Memory B cell (primary cell): ENCODE data around the gene MEIS1.

Source experiments
- ATAC-seq: fragments of 150-1000 bp; cut with Tn5 transposase; 2 replicates; pipeline ENCODE4 v1.10.0; 2021; ENCODE audit warnings: low read depth, mild to moderate bottlenecking, moderate library complexity
- DNase-seq, 2 donors: peaks; one replicate each; pipeline ENCODE4 v3.0.0; 2022; ENCODE audit warnings: low spot score in 2 of 2
- H3K27ac Mint-ChIP-seq: one replicate; pipeline ENCODE4 v1.8.0; 2022; ENCODE audit warnings: mild to moderate bottlenecking, moderate library complexity, mixed read lengths
- H3K27me3 Mint-ChIP-seq: one replicate; pipeline ENCODE4 v1.8.0; 2022; ENCODE audit warnings: mixed read lengths
- H3K36me3 Mint-ChIP-seq: one replicate; pipeline ENCODE4 v1.8.0; 2022; ENCODE audit warnings: mild to moderate bottlenecking, mixed read lengths
- H3K4me1 Mint-ChIP-seq: one replicate; pipeline ENCODE4 v1.8.0; 2022; ENCODE audit warnings: mixed read lengths
- H3K4me3 Mint-ChIP-seq: one replicate; pipeline ENCODE4 v1.8.0; 2022; ENCODE audit warnings: mild to moderate bottlenecking, moderate library complexity, mixed read lengths
- H3K9me3 Mint-ChIP-seq: one replicate; pipeline ENCODE4 v1.8.0; 2022; ENCODE audit warnings: mixed read lengths

The MEIS1 gene

DNA sequence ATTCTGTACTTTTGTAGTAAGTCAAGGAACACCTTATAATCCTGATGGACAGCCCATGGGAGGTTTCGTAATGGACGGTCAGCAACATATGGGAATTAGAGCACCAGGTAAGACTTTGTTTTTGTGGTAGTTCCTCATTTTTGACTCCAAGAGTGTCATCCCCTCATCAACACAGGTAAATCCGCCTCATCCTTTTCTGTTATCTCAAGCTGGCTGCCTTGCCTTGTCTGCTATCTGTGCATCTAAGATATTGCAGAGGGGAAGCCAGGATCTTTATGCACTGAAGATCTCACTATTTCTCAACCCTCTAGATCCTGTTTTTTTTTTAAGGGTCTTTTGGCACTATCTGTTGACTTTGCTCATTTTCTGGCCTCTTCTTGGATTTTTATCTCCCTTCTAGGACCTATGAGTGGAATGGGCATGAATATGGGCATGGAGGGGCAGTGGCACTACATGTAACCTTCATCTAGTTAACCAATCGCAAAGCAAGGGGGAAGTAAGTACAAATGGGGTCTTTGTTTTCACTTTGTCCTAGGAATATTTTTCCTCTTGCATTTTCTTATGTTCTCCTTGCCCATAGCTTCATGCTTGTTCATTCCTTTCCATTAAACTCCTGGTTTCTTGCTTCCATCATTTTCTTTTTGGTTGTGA, 133.8 kb downstream of the MEIS1 start:
- H3K27ac Mint-ChIP-seq = no peak overlapping the region
- peaks cover 6% of the 10 kb centered on the region for H3K27me3 Mint-ChIP-seq
- no peaks in the 10 kb centered on the region for H3K9me3 Mint-ChIP-seq
- no peaks in the 10 kb centered on the region for H3K36me3 Mint-ChIP-seq
- no peaks in the 10 kb centered on the region for H3K4me1 Mint-ChIP-seq
- DNase-seq = no peak
- H3K4me3 Mint-ChIP-seq = no peak overlapping the region
- no peak for ATAC-seq

DNA sequence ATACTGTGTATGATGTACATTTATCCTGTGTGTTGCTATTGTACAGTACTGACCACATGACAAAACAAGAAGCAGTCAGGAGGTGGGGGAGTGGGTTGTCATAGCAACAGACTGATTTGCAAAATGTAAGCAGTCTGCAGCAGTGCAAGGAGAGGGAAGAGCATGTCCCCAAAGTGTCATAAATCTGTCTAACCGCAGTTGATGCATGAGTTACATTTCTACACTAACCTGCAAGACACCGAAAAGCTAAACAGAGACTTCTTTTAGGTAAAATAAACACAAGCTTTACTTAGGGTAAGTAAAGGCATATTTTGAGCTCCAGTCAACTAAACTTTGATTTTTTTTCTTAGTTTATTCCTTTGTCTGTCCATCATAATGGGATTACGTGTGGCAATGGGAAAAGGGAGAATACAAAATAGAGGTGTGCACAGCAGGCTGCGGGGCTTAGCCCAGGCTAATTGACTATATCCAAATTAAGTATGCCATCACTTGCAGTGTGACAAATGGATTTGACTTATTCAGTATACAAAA, 134.5 kb downstream of the MEIS1 start:
- Mint-ChIP-seq H3K27ac (no peak overlapping the region), H3K9me3 (no peaks in the 10 kb centered on the region), H3K36me3 (no peaks in the 10 kb centered on the region), H3K4me3 (no peak overlapping the region), H3K27me3 (peaks cover 6% of the 10 kb centered on the region), H3K4me1 (no peaks in the 10 kb centered on the region)
- DNase-seq = no peak
- ATAC-seq = peak; percentile 24

DNA sequence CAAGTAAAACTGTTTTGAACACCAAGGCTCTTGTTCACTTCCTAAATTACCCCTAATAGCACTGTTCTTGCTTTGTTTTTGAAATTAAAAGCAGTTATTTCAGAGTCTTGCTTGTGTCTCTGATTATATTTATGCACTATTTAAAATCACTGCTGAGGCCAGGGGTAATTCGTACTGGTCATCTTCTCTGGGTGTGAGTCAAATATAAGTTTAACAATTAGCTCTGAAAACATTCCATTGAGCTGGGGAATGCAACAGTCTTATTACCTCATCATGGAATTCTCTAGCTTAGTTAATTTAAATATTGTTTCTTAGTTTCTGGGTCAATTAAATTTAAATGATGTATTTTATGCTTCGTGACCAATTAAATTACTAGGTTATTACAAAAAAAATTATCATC, 135.0 kb downstream of the MEIS1 start:
- no peaks in the 10 kb centered on the region for H3K9me3 Mint-ChIP-seq
- no peak for DNase-seq
- peaks cover under 1% of the 10 kb centered on the region for H3K4me1 Mint-ChIP-seq

DNA sequence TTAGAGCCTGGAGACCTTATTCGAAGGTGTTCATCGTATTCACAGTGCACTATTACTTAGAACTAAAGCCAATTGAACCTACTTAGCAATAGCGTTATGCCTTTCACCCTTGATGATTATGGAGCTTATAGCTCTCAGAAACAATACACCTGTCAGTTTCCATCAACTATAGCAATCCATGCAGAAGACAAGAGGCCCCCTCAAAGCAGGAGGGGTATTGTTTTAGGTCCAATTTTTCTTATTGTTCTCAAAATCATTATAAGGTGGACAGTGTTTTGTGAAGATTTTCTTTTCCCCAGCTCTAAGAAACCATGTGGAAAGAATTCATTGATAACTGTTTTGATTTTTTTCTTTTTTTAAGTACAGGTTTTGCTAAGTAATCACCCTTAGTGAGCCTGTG, 135.5 kb downstream of the MEIS1 start:
- no peak overlapping the region for H3K27ac Mint-ChIP-seq
- H3K27me3 Mint-ChIP-seq = peaks cover 11% of the 10 kb centered on the region
- ATAC-seq = no peak
- peaks cover 6% of the 10 kb centered on the region for H3K4me1 Mint-ChIP-seq
- no peaks in the 10 kb centered on the region for H3K9me3 Mint-ChIP-seq
- no peak overlapping the region for H3K4me3 Mint-ChIP-seq
- no peaks in the 10 kb centered on the region for H3K36me3 Mint-ChIP-seq
- no peak for DNase-seq

More for the DNA sequence above, 135.0 kb downstream of the MEIS1 start:
- H3K36me3 Mint-ChIP-seq = no peaks in the 10 kb centered on the region
- H3K27ac Mint-ChIP-seq = no peak overlapping the region
- no peak overlapping the region for H3K4me3 Mint-ChIP-seq
- no peak for ATAC-seq
- peaks cover 6% of the 10 kb centered on the region for H3K27me3 Mint-ChIP-seq

DNA sequence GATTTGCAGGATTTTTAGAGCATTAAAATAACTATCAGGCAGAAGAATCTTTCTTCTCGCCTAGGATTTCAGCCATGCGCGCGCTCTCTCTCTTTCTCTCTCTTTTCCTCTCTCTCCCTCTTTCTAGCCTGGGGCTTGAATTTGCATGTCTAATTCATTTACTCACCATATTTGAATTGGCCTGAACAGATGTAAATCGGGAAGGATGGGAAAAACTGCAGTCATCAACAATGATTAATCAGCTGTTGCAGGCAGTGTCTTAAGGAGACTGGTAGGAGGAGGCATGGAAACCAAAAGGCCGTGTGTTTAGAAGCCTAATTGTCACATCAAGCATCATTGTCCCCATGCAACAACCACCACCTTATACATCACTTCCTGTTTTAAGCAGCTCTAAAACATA, 137.0 kb downstream of the MEIS1 start:
- no peak overlapping the region for H3K27ac Mint-ChIP-seq
- ATAC-seq = no peak
- H3K9me3 Mint-ChIP-seq = no peaks in the 10 kb centered on the region
- H3K4me1 Mint-ChIP-seq = peaks cover 7% of the 10 kb centered on the region
- peaks cover 12% of the 10 kb centered on the region for H3K27me3 Mint-ChIP-seq
- no peaks in the 10 kb centered on the region for H3K36me3 Mint-ChIP-seq
- DNase-seq = no peak
- no peak overlapping the region for H3K4me3 Mint-ChIP-seq

DNA sequence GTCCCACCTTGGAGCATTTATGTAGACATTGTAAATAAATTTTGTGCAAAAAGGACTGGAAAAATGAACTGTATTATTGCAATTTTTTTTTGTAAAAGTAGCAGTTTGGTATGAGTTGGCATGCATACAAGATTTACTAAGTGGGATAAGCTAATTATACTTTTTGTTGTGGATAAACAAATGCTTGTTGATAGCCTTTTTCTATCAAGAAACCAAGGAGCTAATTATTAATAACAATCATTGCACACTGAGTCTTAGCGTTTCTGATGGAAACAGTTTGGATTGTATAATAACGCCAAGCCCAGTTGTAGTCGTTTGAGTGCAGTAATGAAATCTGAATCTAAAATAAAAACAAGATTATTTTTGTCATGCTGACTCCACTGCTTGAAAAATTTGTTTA, 137.5 kb downstream of the MEIS1 start:
- Mint-ChIP-seq H3K36me3 (no peaks in the 10 kb centered on the region), H3K4me3 (no peak overlapping the region), H3K9me3 (no peaks in the 10 kb centered on the region), H3K27ac (no peak overlapping the region), H3K4me1 (peaks cover 7% of the 10 kb centered on the region), H3K27me3 (peaks cover 14% of the 10 kb centered on the region)
- ATAC-seq (no peak), DNase-seq (no peak)

DNA sequence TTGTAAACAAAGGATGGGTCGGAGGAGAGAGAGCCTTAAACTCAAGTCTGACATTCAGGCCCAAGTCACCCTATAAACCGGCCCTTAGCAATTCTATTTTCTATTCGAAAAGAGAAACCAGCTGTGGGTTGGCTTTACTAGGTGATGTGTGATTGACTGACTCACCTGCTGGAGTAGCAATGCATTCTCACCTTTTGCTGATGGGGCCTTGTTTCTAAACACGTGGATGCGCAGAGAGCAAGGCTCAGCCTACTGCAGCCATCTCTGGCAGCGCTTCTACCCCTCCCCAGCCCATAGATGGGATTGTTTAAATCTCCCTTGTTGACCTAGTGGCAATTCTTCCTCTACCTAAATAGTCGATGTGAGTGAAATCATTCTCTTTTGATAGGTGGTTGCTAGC, 138.5 kb downstream of the MEIS1 start:
- H3K36me3 Mint-ChIP-seq = no peaks in the 10 kb centered on the region
- no peak overlapping the region for H3K27ac Mint-ChIP-seq
- ATAC-seq (no peak), DNase-seq (no peak)
- H3K27me3 Mint-ChIP-seq = peaks cover 16% of the 10 kb centered on the region
- H3K4me3 Mint-ChIP-seq = no peak overlapping the region
- H3K9me3 Mint-ChIP-seq = no peaks in the 10 kb centered on the region
- H3K4me1 Mint-ChIP-seq = peaks cover 7% of the 10 kb centered on the region

DNA sequence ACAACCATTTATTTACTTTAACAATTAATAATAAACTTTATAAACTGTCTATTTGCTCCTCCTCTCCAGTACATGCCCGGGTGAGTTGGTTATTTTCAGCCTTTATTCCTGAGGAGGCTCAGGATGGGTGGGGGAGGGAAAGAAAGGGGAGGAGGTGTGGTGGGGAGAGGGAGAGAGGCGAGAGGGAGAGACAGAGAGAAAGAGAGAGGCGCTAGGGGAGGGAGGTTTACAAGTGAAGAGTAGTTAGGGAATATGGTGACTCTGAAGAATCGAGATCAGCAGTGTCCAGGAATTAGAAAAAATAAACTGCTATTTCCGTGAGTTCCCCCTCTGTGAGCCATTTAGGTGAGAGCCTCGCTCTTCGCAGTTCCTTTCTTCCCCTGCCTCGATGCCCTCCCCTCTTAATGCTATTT, 138.9 kb downstream of the MEIS1 start:
- Mint-ChIP-seq H3K27me3 (peaks cover 16% of the 10 kb centered on the region), H3K9me3 (no peaks in the 10 kb centered on the region), H3K36me3 (no peaks in the 10 kb centered on the region)

DNA sequence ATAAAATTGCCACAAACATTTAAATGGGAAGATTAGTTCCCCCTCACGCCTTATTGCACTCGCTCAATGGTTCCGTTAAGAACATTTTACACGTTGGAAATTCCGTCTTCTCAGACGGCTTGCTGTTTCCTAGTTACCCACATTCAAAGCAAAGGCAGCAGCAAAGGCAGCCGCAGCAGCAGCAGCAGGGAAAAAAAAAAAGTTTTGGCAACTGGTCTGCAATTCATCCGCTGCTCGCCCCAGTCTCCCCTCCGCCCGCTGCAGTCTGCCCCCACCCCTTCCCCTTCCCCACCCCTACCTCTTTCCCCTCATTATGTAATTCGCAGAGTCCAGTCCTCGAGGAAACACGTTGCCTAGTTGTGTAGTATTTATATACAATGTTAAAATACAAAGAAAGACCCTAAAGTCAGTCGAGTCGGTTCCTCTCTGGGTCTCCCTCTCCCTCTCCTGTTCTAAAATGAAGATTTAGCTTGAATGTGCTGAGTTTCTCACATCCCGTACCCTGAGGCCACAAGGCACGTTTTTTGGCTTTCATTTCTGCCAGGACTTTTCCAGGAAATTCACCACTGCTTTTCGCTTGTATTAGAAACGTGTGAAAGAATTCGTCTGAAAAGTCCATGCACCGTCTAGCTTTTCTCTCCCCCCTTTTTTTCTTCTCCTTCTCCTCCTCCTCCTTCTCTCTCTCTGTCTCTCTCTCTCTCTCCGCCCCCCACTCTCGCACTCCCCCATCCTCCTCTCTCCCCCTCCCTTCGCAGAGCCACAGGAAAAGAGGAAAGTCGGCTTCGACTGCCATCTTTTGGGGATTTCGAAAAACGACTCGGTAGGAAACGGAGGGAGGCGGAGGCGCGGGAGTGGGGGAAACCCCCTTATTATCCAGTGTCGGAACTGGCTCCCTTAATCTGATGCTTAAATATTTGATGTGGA, 140.0 kb downstream of the MEIS1 start:
- no peaks in the 10 kb centered on the region for H3K36me3 Mint-ChIP-seq
- peak overlapping the region; percentile 67 for H3K4me3 Mint-ChIP-seq
- H3K4me1 Mint-ChIP-seq = peaks cover 7% of the 10 kb centered on the region
- no peak overlapping the region for H3K27ac Mint-ChIP-seq
- ATAC-seq (no peak), DNase-seq (no peak)
- H3K9me3 Mint-ChIP-seq = no peaks in the 10 kb centered on the region
- H3K27me3 Mint-ChIP-seq = peaks cover 21% of the 10 kb centered on the region

More for the DNA sequence above, 138.9 kb downstream of the MEIS1 start:
- no peak for DNase-seq
- H3K27ac Mint-ChIP-seq = no peak overlapping the region
- peaks cover 7% of the 10 kb centered on the region for H3K4me1 Mint-ChIP-seq
- H3K4me3 Mint-ChIP-seq = no peak overlapping the region
- ATAC-seq = no peak

DNA sequence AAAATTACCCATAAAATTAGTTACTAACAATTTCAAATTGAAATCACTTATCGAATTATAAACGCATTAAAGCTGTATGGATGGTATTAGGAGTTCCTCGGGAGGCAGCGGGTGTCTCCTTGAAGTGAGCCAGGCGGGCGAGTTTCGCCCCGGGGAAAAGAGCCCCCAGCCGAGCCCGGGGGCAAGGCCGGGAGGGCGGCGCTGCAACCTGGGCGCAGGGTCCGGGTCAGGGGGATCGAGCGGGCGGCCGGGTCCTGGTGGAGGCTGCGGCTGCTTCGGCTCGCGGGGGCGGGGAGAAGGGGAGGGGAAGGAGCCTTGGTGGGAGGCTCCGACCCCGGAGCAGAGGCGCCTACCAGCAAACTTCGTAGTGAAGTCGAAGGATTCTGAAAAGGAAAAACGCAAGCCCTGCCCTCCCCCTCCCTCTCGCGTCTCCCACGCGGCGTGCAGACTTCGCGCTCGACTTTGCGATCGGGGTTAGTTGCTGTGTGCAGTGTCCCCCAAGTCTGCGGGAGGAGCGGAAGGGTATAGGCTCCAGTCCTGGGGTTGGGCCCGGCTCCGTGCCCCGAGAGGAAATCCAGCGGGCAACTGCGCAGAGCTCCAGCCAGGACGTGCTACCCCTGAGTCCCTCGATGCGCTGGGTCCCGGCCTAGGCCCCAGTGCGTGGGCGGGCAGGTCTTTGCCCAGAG, 140.8 kb downstream of the MEIS1 start:
- DNase-seq (no peak), ATAC-seq (no peak)
- no peak overlapping the region for H3K27ac Mint-ChIP-seq
- H3K9me3 Mint-ChIP-seq = no peaks in the 10 kb centered on the region
- no peaks in the 10 kb centered on the region for H3K36me3 Mint-ChIP-seq
- peaks cover 7% of the 10 kb centered on the region for H3K4me1 Mint-ChIP-seq
- peaks cover 21% of the 10 kb centered on the region for H3K27me3 Mint-ChIP-seq
- peak overlapping the region; percentile 67 for H3K4me3 Mint-ChIP-seq

DNA sequence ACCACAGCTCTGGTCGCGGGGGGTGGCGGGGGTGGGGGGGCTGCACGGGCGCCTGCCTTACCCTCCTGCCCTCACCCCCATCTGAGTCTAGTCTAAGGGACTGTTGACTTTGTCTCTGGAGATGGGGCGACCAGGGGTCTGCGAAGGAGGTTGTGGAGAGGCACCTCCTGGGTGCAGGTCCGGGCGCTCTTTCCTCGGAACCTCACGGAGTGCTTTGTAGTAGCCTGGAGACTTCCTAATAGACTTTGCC, 141.3 kb downstream of the MEIS1 start:
- H3K27ac Mint-ChIP-seq = no peak overlapping the region
- no peaks in the 10 kb centered on the region for H3K36me3 Mint-ChIP-seq
- peaks cover 10% of the 10 kb centered on the region for H3K4me1 Mint-ChIP-seq
- H3K4me3 Mint-ChIP-seq = no peak overlapping the region
- peaks cover 24% of the 10 kb centered on the region for H3K27me3 Mint-ChIP-seq
- no peak for ATAC-seq
- DNase-seq = no peak
- H3K9me3 Mint-ChIP-seq = no peaks in the 10 kb centered on the region

DNA sequence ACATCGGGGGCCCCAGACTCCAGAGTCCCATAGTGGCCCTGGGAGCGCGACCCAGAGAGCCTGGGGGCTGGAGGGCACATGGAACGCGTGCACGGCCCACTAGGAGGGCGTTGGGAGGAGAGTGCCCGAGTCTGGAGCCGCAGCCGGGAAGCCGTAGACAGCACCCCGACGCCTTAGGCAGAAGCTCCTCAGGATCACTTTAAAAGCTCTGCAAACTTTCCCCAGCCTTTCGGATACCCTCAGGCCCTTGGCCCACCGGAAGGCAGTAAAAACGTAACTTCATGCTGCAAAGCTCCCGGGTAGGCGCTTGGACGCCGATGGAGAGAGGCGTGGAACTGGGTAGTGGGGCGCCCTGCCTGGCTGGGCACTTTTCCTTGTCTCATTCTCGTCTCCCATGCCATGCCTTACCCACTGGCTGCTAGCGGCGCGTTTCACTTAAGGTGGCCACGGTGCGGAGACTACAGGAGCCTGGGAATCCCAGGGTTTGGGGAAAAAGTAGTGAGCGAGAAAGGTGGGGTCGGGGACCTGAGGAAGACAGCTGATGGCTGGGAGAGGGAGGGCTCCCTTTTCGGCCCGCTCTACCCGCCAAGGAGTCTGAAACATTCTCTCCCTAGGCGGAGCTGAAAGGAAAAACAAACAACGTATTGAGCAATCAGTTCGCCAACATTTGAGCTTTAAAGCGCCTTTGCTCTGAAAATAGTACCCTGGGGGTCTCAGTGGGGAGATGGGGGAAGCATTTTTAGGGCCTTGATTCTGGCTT, 141.8 kb downstream of the MEIS1 start:
- Mint-ChIP-seq H3K36me3 (no peaks in the 10 kb centered on the region), H3K4me1 (peaks cover 10% of the 10 kb centered on the region), H3K27ac (no peak overlapping the region), H3K4me3 (no peak overlapping the region), H3K27me3 (peaks cover 24% of the 10 kb centered on the region), H3K9me3 (no peaks in the 10 kb centered on the region)
- DNase-seq (no peak), ATAC-seq (no peak)

DNA sequence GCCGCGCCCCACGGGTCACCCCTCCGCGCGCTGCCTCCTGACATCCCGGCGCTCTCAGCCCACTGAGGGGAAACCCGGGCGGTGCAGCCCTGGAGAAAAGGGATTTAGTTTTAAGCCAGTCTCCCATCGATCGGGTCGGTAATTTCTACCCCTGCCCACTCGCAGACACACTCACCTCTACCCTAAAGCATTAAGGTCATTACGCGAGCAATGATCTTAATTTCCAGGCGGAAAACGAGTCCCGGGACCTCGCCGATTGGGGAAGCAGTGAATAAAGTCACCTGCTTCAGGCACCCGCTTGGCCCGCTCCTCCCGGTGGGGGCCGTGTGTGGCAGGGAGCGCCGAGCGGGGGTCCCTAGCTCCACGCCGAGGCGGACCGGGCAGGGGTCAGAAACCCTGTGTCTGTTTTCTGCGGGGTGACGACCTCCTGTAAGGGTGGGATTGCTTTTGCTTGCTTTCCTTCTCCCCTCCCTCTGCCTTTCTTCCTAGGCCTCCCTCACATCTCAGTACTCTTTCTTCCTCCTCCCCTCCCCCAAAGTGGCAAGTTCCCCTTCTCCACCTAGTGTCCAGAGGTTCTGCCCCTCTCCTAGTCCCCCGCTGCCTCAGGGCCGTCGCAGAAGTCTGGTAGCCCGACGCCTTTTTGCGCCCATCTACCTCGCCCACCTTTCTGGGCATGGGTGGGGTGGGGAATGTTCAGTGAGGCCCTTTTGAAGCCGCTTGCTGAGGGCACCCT, 142.6 kb downstream of the MEIS1 start:
- Mint-ChIP-seq H3K27me3 (peaks cover 20% of the 10 kb centered on the region), H3K4me3 (no peak overlapping the region), H3K27ac (no peak overlapping the region), H3K36me3 (no peaks in the 10 kb centered on the region), H3K9me3 (no peaks in the 10 kb centered on the region), H3K4me1 (peaks cover 10% of the 10 kb centered on the region)
- DNase-seq (no peak), ATAC-seq (no peak)
